ENCODE measurements around the gene PPIB. TPM values are rescaled to one million over a fixed set of nuclear protein-coding genes. Genes with fewer than 3 reads are reported as not detected.

PPIB gene
- 484 and 544 TPM in 2 replicates for total RNA-seq (2014; rRNA removed; shearing (Covaris generic))
- polyA plus RNA-seq (2014; cell fraction: nucleus; rRNA removed): 8,820 and 13,092 TPM in 2 replicates

- peak; percentile 96 for DNase-seq (ENCODE audit: extremely low read depth, low read depth)
Observed at GRCh38 chr15:64162869-64163658, at the start of gene PPIB. Gene PPIB, minus strand, starts transcription at chr15:64163022. Its CDS starts 36 bp downstream, at chr15:64162986.

DNA sequence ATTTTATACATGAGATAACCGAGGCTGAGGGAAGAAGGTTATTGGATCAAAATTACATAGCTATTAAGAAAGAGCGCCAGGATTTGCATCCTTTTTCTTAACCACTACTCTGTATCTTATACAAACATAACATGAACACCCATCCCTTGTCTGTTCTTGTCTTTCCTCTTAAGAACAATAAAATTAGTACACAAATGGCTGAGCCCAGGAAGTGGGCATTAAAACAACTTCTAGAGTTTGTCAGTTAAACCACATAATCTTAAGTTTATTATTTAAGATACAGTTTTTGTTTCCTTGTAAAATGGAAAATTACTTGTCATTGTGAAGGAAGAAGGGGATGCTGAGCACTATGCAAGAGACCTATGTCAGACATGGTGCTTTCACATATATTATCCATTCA is 48.9 kb upstream of the PPIB start:
- no peak for DNase-seq (ENCODE audit: extremely low read depth, low read depth)

DNA sequence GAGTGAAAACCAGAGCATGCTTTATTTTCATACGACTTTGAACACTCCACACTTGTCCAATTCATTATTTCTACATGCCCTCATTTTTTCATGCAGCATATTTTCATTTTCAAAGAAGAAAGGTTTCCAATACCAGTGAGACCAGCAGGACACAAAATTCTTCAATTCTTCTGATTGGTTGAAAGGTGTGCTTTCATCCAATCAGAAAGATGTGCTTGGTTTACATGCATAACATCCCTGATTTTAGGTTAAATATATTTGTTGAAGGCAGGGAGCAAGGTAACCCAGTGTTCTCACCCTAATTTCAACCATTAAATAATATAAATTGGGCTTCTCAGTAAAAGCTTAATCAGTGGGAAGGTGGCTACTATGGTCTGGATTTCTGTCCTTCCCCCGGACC is 47.5 kb upstream of the PPIB start:
- DNase-seq (ENCODE audit: extremely low read depth, low read depth): no peak

- DNase-seq (ENCODE audit: extremely low read depth, low read depth): peak; percentile 24
Observed at GRCh38 chr15:64209680-64210334, 47.0 kb upstream of the PPIB start.

GRCh38 chr15:64205202-64205601 is 42.4 kb upstream of the PPIB start:
- no peak for DNase-seq (ENCODE audit: extremely low read depth, low read depth)

DNA sequence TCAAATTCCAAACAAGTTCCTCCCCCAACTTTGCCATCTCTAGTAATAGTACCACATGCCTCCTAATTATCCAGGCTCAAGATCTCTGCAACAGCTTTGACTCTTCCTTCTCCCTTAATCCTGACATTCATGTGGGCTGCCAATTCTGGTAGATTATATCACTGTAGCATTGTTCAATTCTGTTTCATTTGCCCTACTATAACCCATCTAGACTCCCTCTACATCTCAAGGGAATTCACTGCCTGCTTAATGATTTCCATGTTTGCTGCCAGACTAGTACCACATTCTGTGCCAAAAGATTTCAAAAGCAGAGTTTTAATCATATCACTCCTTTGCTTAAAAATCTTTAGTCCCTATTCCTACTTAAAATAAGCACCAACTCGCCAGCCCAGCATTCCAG is 34.6 kb upstream of the PPIB start:
- DNase-seq (ENCODE audit: extremely low read depth, low read depth): no peak

DNA sequence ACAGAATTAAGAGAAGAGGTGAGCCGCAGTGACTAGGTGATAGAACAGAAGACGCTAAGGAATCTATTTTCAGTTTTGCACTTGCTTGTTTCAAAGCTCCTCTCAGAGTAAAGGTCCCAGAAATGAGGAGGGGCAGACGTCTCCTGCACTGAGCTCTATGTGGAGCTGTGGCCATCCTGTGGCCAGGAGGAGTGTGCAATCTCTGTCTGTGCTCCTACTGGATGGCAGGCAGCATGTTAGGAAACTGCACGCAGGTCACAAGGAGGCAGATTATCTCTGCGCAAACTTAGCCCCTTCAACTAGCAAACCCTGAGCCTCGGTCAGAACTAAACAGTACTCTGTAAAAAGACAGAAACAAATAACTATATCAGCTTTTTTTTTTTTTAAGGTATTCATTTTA is 31.1 kb upstream of the PPIB start:
- no peak for DNase-seq (ENCODE audit: extremely low read depth, low read depth)

DNA sequence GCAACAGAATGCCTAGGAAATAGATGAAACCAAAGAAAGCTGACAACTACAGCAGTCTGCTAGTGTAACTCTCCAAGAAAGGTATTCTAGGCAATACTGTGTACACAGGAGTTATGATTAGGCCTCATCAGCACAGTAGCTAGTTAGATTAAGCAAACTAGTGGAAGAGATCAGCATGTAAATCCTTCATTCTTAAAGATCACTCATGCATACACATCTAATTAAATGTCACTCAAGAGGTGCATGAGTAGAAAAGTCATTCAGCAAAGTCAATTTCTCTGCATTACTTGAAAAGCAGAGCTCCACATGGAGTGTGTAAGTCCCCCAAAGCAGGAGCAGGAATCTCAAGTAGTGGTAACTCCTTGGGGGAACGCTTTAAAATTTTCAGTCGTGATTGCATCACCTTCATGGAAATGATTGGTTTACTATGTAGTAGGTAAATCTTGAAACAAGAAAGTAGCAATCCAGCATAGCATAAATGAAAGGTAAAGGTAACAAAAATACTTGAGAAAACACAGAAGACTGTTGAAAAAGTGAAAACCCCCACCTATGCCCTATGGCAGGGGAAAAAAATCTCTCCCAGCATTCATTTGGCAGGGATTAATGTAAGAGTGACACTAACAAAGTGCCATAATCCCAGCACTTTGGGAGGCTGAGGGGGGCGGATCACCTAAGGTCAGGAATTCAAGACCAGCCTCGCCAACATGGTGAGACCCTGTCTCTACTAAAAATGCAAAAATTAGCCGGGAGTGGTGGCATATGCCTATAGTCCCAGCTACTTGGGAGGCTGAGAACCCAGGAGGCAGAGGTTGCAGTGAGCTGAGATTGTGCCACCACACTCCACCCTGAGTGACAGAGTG is 29.4 kb upstream of the PPIB start:
- no peak for DNase-seq (ENCODE audit: extremely low read depth, low read depth)

- no peak for DNase-seq (ENCODE audit: extremely low read depth, low read depth)
Observed at GRCh38 chr15:64187396-64188191, 24.8 kb upstream of the PPIB start.

- DNase-seq (ENCODE audit: extremely low read depth, low read depth): no peak
Observed at GRCh38 chr15:64185146-64185911, 22.5 kb upstream of the PPIB start.

GRCh38 chr15:64182859-64183370 is 20.1 kb upstream of the PPIB start:
- no peak for DNase-seq (ENCODE audit: extremely low read depth, low read depth)

- DNase-seq (ENCODE audit: extremely low read depth, low read depth): no peak
Observed at GRCh38 chr15:64180235-64180824, 17.5 kb upstream of the PPIB start.

- no peak for DNase-seq (ENCODE audit: extremely low read depth, low read depth)
Observed at GRCh38 chr15:64166102-64166890, 3.5 kb upstream of the PPIB start.

GRCh38 chr15:64164436-64164835 is 1.6 kb upstream of the PPIB start:
- DNase-seq (ENCODE audit: extremely low read depth, low read depth): no peak

DNA sequence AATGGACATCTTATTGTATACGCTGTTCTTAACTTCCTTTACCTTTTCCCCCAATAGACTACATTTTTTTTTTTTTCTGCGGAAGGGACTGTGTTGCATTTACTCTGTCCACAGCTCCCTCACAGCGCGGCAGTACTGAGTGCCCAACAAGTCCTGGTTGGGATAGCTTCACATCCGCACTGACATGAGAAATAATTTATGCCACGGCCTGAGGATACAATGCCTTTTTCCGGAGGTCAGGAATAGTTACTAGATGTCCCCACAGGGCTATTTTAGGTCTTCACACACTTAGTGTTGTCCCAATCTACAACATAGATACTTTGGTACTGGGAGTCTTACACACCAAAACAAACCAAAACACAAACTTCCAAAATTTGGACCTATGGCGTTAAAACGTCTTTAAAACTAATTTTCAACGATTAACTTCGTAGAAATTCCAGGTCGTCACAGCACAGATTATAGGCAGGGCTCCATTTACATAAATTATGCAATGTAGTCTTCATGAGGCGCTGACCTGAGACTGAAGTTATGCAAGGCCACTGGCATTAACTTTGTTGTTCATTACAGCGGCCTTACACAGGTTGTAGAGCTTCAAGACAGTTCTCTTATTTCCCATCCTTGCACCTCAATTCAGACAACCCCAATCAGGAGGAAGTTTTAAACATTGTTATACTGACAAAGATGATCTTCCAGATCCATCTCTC is 989 bp upstream of the PPIB start:
- DNase-seq (ENCODE audit: extremely low read depth, low read depth): no peak

DNA sequence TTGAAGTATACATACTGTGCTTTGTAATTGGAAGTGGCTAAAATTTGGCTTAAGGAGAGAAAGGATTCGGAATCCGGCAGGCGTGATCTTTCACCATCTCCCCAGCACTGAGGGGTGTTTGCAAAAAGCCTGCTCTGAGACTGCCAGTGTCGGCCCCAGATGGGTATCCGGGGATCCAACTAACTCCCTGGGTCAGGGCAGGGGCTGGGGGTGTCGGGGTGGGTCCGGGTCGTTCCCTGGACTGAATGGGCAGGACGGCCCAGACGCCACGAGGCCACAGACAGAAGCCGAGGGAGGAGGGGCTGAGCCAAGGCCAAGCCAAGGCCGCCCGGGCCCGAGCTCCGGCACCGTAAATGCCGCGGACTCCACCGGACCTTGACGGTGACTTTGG is 349 bp downstream of the PPIB start:
- DNase-seq (ENCODE audit: extremely low read depth, low read depth): no peak

DNA sequence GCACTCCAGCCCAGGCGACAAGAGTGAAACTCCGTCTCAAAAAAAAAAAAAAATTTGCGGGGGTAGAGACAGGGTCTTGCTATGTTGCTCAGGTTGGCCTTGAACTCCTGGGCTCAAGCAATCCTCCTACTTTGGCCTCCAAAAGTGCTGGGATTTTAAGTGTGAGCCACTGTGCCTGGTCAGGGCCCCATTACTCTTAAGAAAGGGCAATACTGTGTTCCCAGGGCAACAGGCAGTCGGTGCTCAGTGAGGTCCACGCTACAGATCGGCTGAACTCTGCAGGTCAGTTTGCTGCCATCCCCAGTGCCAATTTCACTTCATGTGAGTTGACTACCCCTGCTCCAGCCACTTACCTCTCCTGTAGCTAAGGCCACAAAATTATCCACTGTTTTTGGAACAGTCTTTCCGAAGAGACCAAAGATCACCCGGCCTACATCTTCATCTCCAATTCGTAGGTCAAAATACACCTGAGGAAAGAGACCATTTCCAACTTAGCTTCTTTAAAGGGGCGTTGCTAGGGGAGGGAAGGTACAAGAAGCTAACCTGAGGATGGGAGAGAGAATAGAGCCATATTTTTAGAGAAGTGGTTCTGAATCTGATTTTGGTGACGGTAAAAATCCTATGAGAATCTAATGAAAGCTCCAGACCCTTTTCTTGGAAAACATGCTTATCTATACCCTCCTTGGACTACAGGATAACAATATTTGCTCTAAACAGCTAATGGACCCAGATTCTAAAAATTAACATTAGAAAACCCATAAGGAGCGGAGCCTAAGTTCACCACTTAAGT is 939 bp downstream of the PPIB start:
- no peak for DNase-seq (ENCODE audit: extremely low read depth, low read depth)
